Transverse colon (tissue), 4 donors: ENCODE measurements around the gene ARL4A. TPM values are rescaled to one million over a fixed set of nuclear protein-coding genes. Genes with fewer than 3 reads are reported as not detected.

Experiments used
- DNase-seq: peaks from one replicate; pipeline ENCODE4 v3.0.0-alpha.2; 2019
- H3K27ac ChIP-seq, 4 donors: fragments of 200-600 bp; sonication (generic); 2 replicates each; pipeline ENCODE4 v1.5.1; 2016 to 2018; ENCODE audit warnings: inconsistent platforms in 4 of 4
- H3K27me3 ChIP-seq: fragments of 200-600 bp; sonication (generic); 2 replicates; pipeline ENCODE4 v1.5.1; 2017; ENCODE audit warnings: inconsistent platforms
- H3K36me3 ChIP-seq, 4 donors: fragments of 200-600 bp; sonication (generic); 2 replicates each; pipeline ENCODE4 v1.5.1; 2017 to 2019; ENCODE audit warnings: inconsistent platforms in 4 of 4
- H3K4me1 ChIP-seq, 4 donors: fragments of 200-600 bp; sonication (generic); 2 replicates each; pipeline ENCODE4 v1.5.1; 2017 to 2020; ENCODE audit warnings: inconsistent platforms in 4 of 4
- H3K4me3 ChIP-seq, 4 donors: fragments of 200-600 bp; sonication (generic); 1 replicate in 1 of 4; 2 replicates in 3 of 4; pipeline versions ENCODE4 v1.5.1 to v1.6.1; 2017 to 2019; ENCODE audit warnings: inconsistent platforms in 4 of 4
- H3K9me3 ChIP-seq, 2 donors: fragments of 200-600 bp; sonication (generic); 2 replicates each; pipeline ENCODE4 v1.5.1; 2017 to 2019; ENCODE audit warnings: inconsistent platforms in 2 of 2
- EP300 ChIP-seq: sonication (generic); formaldehyde crosslinking; IDR thresholded peaks from one replicate; pipeline ENCODE4 v1.6.1; 2017; ENCODE audit warnings: antibody characterized with exemption, low read depth
- POLR2A ChIP-seq: fragments of 450-650 bp; IDR thresholded peaks from one replicate; pipeline ENCODE4 v1.6.1; 2016; ENCODE audit warnings: antibody characterized with exemption, mild to moderate bottlenecking, moderate library complexity
- POLR2AphosphoS5 ChIP-seq, 3 donors: sonication (generic); formaldehyde crosslinking; IDR thresholded peaks; one replicate each; pipeline ENCODE4 v1.6.1; 2016; ENCODE audit warnings: antibody characterized with exemption in 3 of 3
- WGBS, 2 donors: methylation state at CpG; one replicate each; pipeline ENCODE4 v1.1.5; 2018; ENCODE audit warnings: low coverage in 1 of 2; 5-methylcytosine and 5-hydroxymethylcytosine counted together
- in situ Hi-C, 4 donors: fragments of 200-750 bp; cut with MboI; loops; one replicate each; pipeline versions ENCODE4 v1.15.0 to v1.15.1; 2017; ENCODE audit warnings: low sequenced_read_pairs in 3 of 4, low pct_ligation_motif_present in 1 of 4, low pct_unique_long_range_greater_than_20kb in 1 of 4
- intact Hi-C: fragments of 100-400 bp; cut with DNase I; formaldehyde crosslinking; loops from one replicate; pipeline ENCODE4 v1.15.1; 2023; ENCODE audit warnings: low total_unique reads
- total RNA-seq, 4 donors: library from RNA; depleted of rRNA; stranded (reverse); fragments of >200 nt; gene quantifications; one replicate each; pipeline ENCODE4 v1.1.0, GENCODE V29; 2016
- TF ChIP-seq, protein P1 (sequence below), 5 experiments: fragments of 200-600 bp in 3 of 5; fragments of 450-650 bp in 2 of 5; sonication (generic) in 3 of 5; IDR thresholded peaks; 1 replicate in 2 of 5; 2 replicates in 3 of 5; pipeline ENCODE4 v1.5.1; 2016 to 2017; ENCODE audit warnings: antibody characterized with exemption in 5 of 5, inconsistent platforms in 3 of 5, mild to moderate bottlenecking in 2 of 5, moderate library complexity in 1 of 5

ARL4A gene
- total RNA-seq, 4 donors from 2014 or later = 10.5 to 135 (median 74.9) TPM

DNA sequence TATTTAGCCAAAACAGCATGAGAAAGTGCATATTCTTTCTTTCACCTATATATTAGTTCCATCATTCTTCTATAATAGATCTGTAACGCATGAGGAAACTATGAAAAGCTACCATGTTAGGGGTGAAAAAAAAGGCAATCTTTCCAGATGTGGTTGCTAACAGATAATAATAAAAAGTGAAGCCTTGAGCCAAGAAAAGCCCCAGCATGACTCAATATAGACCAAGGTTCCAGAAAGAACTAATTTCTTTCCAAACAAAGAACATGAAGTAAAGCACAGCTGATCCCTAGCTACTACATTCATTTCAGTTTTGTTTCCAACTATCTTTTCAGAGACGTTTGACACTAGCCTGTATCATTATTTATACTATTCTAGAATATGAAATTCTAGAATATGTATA, 16.4 kb downstream of the ARL4A start:
- WGBS, 2 donors = 39 to 79% methylated on average over 2 of the region's 2 CpGs
- Histone ChIP-seq H3K27me3 (no peaks in the 10 kb centered on the region), H3K4me1 (peaks cover 0 to 3% (median 1%) of the 10 kb centered on the region in 4 donors)

DNA sequence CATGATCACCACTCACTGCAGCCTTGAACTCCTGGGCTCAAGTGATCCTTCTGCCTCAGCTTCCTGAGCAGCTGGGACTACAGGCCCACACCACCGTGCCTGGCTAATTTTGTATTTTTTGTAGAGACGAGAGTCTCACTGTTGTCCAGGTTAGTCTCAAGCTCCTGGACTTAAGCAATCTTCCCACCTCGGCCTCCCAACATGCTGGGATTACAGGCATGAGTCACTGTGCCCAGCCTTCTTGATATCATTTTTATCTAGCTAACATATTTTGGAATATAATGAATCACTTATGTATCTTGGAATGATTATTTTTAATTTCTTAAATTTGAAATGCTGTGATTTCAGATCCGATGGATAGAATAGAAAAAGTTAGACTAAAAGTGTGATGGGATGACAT, 18.4 kb downstream of the ARL4A start:
- Histone ChIP-seq H3K27ac (no peak overlapping the region), H3K4me1 (peaks cover 0 to 22% (median 11%) of the 10 kb centered on the region in 4 donors), H3K27me3 (no peaks in the 10 kb centered on the region), H3K4me3 (no peak overlapping the region), H3K9me3 (peaks cover 0 to 8% of the 10 kb centered on the region in 2 donors), H3K36me3 (no peaks in the 10 kb centered on the region)
- TF ChIP-seq, protein P1, sequence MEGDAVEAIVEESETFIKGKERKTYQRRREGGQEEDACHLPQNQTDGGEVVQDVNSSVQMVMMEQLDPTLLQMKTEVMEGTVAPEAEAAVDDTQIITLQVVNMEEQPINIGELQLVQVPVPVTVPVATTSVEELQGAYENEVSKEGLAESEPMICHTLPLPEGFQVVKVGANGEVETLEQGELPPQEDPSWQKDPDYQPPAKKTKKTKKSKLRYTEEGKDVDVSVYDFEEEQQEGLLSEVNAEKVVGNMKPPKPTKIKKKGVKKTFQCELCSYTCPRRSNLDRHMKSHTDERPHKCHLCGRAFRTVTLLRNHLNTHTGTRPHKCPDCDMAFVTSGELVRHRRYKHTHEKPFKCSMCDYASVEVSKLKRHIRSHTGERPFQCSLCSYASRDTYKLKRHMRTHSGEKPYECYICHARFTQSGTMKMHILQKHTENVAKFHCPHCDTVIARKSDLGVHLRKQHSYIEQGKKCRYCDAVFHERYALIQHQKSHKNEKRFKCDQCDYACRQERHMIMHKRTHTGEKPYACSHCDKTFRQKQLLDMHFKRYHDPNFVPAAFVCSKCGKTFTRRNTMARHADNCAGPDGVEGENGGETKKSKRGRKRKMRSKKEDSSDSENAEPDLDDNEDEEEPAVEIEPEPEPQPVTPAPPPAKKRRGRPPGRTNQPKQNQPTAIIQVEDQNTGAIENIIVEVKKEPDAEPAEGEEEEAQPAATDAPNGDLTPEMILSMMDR (IDR thresholded peaks at IDR 0.05) = no peak
- no peak for TF ChIP-seq POLR2AphosphoS5 (IDR thresholded peaks at IDR 0.05)
- no peak for TF ChIP-seq EP300
- no peak for TF ChIP-seq POLR2A
- in situ Hi-C loops (no loop called here), intact Hi-C loops (no loop called here)
- DNase-seq = no peak
- WGBS, 2 donors = 78 to 90% methylated on average over 4 of the region's 4 CpGs

More for the DNA sequence above, 16.4 kb downstream of the ARL4A start:
- Histone ChIP-seq H3K27ac (no peak overlapping the region), H3K36me3 (no peaks in the 10 kb centered on the region), H3K4me3 (no peak overlapping the region), H3K9me3 (peaks cover 0 to 9% of the 10 kb centered on the region in 2 donors)
- TF ChIP-seq, protein P1 (IDR thresholded peaks at IDR 0.05) = no peak
- TF ChIP-seq POLR2A = no peak
- no peak for TF ChIP-seq EP300
- no peak for TF ChIP-seq POLR2AphosphoS5 (IDR thresholded peaks at IDR 0.05)
- in situ Hi-C loops = no loop called here
- intact Hi-C loops = no loop called here
- no peak for DNase-seq

DNA sequence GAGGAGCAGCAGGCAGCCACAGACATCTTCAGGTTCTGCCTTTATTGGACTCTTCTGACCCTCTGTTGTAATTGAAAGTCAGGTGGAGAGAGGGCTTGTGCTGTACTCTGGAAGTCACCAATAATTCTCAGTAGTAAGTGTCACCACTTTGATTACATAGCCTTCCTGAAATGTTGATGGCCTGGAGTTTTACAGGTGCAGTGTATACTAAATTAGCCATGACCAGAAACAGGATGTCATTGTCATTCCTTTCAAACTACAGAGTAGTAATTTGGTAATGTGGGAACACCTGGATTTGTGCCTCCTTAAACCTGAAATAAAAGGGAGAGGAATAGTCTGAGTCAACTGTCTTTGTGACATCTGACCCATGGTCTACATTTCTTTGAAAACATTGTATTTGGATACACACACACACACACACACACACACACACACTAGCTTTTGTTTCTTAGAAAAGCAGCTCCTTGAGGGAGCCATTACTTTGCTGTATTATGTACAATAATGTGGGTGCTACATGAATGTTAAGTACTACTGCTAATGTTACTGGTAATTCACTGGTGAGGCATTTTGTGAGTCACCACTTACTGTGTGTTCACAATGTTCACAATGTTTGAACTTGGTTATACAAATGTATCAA, 19.6 kb downstream of the ARL4A start:
- no peaks in the 10 kb centered on the region for H3K36me3 ChIP-seq
- in situ Hi-C loops (no loop called here), intact Hi-C loops (no loop called here)
- no peaks in the 10 kb centered on the region for H3K27me3 ChIP-seq
- peak overlapping the region in 3 of 4 donors; percentile 1 to 52 (median 15) for H3K27ac ChIP-seq
- DNase-seq = no peak
- no peaks in the 10 kb centered on the region for H3K9me3 ChIP-seq
- TF ChIP-seq POLR2AphosphoS5 (IDR thresholded peaks at IDR 0.05) (no peak), POLR2A (no peak), EP300 (no peak)
- TF ChIP-seq, protein P1 (IDR thresholded peaks at IDR 0.05) = no peak
- H3K4me1 ChIP-seq = peaks cover 0 to 30% (median 13%) of the 10 kb centered on the region in 4 donors
- no peak overlapping the region for H3K4me3 ChIP-seq

DNA sequence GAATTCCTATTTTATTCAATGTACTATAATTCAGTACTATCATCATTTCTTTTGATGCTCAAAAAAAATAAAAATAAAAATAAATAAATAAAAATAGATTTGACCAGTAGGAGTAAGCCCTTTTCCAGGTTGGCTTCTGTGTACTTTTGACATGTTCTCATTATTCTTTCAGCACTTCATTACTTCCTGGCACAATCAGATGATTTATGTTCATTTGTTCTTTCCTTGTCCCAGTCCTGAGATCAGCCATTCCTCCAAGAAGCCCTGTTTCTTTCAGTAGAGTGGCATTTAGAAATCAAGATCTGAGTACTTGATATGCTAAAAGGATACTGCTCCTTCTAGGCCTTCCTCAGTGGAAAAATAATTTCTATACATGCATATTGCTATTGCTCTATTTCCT, 20.9 kb downstream of the ARL4A start:
- H3K9me3 ChIP-seq = no peaks in the 10 kb centered on the region
- DNase-seq = no peak
- H3K36me3 ChIP-seq = no peaks in the 10 kb centered on the region
- no peak overlapping the region for H3K27ac ChIP-seq
- H3K4me1 ChIP-seq = peaks cover 0 to 43% (median 14%) of the 10 kb centered on the region in 4 donors
- in situ Hi-C loops (no loop called here), intact Hi-C loops (no loop called here)
- no peak overlapping the region for H3K4me3 ChIP-seq
- H3K27me3 ChIP-seq = no peaks in the 10 kb centered on the region
- TF ChIP-seq POLR2A (no peak), POLR2AphosphoS5 (IDR thresholded peaks at IDR 0.05) (no peak), EP300 (no peak)
- TF ChIP-seq, protein P1 (IDR thresholded peaks at IDR 0.05) = no peak
